Neuron (in vitro differentiated cells): ENCODE results near the gene SYF2.

Experiments
- H2AFZ ChIP-seq: one replicate; pipeline ENCODE4 v1.6.1; 2013; ENCODE audit warnings: low read depth, mild to moderate bottlenecking, inconsistent platforms, low read length, moderate library complexity
- H3K27me3 ChIP-seq: one replicate; pipeline ENCODE4 v1.6.1; 2013; ENCODE audit warnings: low read length; ENCODE audit not compliant: insufficient read depth
- H3K36me3 ChIP-seq: one replicate; pipeline ENCODE4 v1.6.1; 2013; ENCODE audit warnings: low read length; ENCODE audit not compliant: insufficient read depth
- H3K4me1 ChIP-seq: one replicate; pipeline ENCODE4 v1.6.1; 2013; ENCODE audit warnings: low read length; ENCODE audit not compliant: insufficient read depth
- H3K4me3 ChIP-seq: 2 replicates; pipeline ENCODE4 v1.5.1; 2013; ENCODE audit warnings: mild to moderate bottlenecking, low read length, moderate library complexity
- H3K9me3 ChIP-seq: one replicate; pipeline ENCODE4 v1.6.1; 2013; ENCODE audit warnings: low read length

Gene SYF2

GRCh38 chr1:25208561-25209222 lies 23.6 kb downstream of the SYF2 start:
- no peak overlapping the region for H3K4me3 ChIP-seq
- H3K9me3 ChIP-seq, result no peaks in the 10 kb centered on the region
- H2AFZ ChIP-seq, result no peak overlapping the region
- H3K36me3 ChIP-seq, result no peaks in the 10 kb centered on the region
- H3K27me3 ChIP-seq, result peaks cover 5% of the 10 kb centered on the region
- no peaks in the 10 kb centered on the region for H3K4me1 ChIP-seq

GRCh38 chr1:25208092-25208491 lies 24.2 kb downstream of the SYF2 start:
- Histone ChIP-seq H3K9me3 (no peaks in the 10 kb centered on the region), H3K36me3 (no peaks in the 10 kb centered on the region), H3K4me1 (no peaks in the 10 kb centered on the region), H2AFZ (no peak overlapping the region), H3K4me3 (no peak overlapping the region), H3K27me3 (peaks cover 5% of the 10 kb centered on the region)

DNA sequence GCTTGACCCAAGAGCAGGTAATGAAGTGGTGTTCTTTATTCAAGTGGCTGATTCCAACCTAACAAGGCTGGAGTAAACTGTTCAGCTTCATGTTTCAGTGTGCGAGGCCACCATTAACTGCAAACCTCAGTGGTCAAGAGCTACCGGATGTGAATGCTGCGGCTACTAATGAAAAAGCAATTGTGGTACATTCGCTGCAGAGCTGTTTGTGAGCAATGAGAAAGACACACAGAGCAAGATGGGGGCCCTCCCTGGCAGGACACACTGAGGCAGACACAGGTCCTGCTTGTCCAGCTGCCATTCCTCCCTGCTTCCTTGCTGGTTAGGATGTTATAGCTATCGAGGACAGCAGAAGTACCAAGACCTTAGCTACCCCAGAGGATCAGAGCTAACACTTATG lies 26.1 kb downstream of the SYF2 start:
- Histone ChIP-seq H3K4me1 (no peaks in the 10 kb centered on the region), H3K27me3 (peaks cover 5% of the 10 kb centered on the region), H3K9me3 (no peaks in the 10 kb centered on the region), H2AFZ (no peak overlapping the region), H3K4me3 (no peak overlapping the region), H3K36me3 (no peaks in the 10 kb centered on the region)

DNA sequence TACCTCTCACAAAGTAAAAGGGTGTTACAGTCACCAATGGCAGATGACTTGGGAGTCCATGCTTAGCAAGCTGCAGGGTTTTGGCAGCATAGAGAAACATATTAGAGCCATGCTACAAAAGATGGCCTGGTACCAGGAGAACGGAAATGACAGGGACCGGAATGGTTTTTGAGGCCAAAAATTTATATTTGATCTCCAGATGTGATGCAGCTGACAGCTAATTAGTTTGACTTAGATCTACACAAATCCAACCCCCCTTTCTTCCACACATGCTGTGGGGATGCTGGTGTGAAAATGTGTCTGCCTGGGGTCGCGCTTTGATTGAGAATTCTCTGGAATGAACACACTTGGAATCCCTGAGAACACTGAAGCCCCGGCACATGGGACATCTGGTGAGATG lies 26.5 kb downstream of the SYF2 start:
- peaks cover 8% of the 10 kb centered on the region for H3K27me3 ChIP-seq
- no peak overlapping the region for H2AFZ ChIP-seq
- H3K36me3 ChIP-seq, result no peaks in the 10 kb centered on the region
- H3K9me3 ChIP-seq, result no peaks in the 10 kb centered on the region
- H3K4me3 ChIP-seq, result no peak overlapping the region
- no peaks in the 10 kb centered on the region for H3K4me1 ChIP-seq

GRCh38 chr1:25204797-25205480 lies 27.4 kb downstream of the SYF2 start:
- Histone ChIP-seq H2AFZ (no peak overlapping the region), H3K27me3 (peaks cover 15% of the 10 kb centered on the region), H3K9me3 (no peaks in the 10 kb centered on the region), H3K4me3 (no peak overlapping the region), H3K36me3 (no peaks in the 10 kb centered on the region), H3K4me1 (peaks cover 4% of the 10 kb centered on the region)

GRCh38 chr1:25201006-25201405 lies 31.3 kb downstream of the SYF2 start:
- Histone ChIP-seq H3K4me1 (peaks cover 13% of the 10 kb centered on the region), H3K27me3 (peaks cover 12% of the 10 kb centered on the region), H3K4me3 (no peak overlapping the region), H2AFZ (no peak overlapping the region), H3K36me3 (no peaks in the 10 kb centered on the region), H3K9me3 (no peaks in the 10 kb centered on the region)

- H3K4me3 ChIP-seq, result no peak overlapping the region
- peaks cover 13% of the 10 kb centered on the region for H3K4me1 ChIP-seq
- H2AFZ ChIP-seq, result no peak overlapping the region
- H3K36me3 ChIP-seq, result no peaks in the 10 kb centered on the region
- H3K9me3 ChIP-seq, result no peaks in the 10 kb centered on the region
- H3K27me3 ChIP-seq, result peaks cover 12% of the 10 kb centered on the region
Measured at GRCh38 chr1:25199819-25200620, 32.3 kb downstream of the SYF2 start.

- no peaks in the 10 kb centered on the region for H3K36me3 ChIP-seq
- peaks cover 12% of the 10 kb centered on the region for H3K27me3 ChIP-seq
- H3K4me1 ChIP-seq, result peaks cover 19% of the 10 kb centered on the region
- H2AFZ ChIP-seq, result no peak overlapping the region
- no peaks in the 10 kb centered on the region for H3K9me3 ChIP-seq
- H3K4me3 ChIP-seq, result no peak overlapping the region
Measured at GRCh38 chr1:25198663-25199252, 33.5 kb downstream of the SYF2 start.

DNA sequence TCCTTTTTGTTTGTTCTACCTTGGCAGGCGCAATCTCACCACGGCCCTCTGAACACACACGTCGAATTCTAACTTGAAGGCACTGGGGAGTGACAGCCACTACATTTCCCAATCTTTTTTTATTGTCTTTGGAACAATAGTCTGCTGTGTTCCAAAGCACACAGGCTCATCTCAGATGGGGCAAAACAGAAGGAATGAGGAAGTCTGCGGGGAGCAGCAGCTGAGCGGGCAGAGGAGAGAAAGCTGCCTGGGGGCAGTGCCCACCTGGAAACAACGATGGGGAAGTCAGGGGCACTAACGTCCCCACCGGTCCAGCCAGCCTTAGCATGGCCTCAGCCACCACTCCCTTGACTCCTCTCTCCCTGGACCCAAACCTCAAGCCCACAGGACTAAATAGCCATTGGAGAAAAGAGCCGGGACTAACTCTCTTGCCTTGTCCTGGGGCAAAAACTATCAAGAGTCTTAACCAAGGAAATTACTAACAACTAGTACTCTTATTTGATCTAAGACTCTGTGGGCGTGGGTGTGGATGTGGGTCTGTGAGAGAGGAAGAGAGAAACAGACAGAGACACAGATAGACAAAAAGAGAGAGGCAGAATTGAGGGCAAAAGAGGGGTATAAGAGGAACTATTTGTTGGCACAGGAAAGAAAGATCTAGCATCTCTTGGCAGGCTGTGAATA lies 34.2 kb downstream of the SYF2 start:
- Histone ChIP-seq H3K27me3 (peaks cover 12% of the 10 kb centered on the region), H3K9me3 (no peaks in the 10 kb centered on the region), H3K4me1 (peaks cover 19% of the 10 kb centered on the region), H3K4me3 (no peak overlapping the region), H2AFZ (no peak overlapping the region), H3K36me3 (no peaks in the 10 kb centered on the region)

- Histone ChIP-seq H3K9me3 (no peaks in the 10 kb centered on the region), H3K27me3 (peaks cover 12% of the 10 kb centered on the region), H3K36me3 (no peaks in the 10 kb centered on the region), H3K4me1 (peaks cover 19% of the 10 kb centered on the region), H3K4me3 (no peak overlapping the region), H2AFZ (no peak overlapping the region)
Measured at GRCh38 chr1:25197235-25197975, 34.9 kb downstream of the SYF2 start.

GRCh38 chr1:25196830-25197229 lies 35.5 kb downstream of the SYF2 start:
- peaks cover 16% of the 10 kb centered on the region for H3K27me3 ChIP-seq
- H3K9me3 ChIP-seq, result no peaks in the 10 kb centered on the region
- no peaks in the 10 kb centered on the region for H3K36me3 ChIP-seq
- H3K4me3 ChIP-seq, result no peak overlapping the region
- peaks cover 19% of the 10 kb centered on the region for H3K4me1 ChIP-seq
- no peak overlapping the region for H2AFZ ChIP-seq

DNA sequence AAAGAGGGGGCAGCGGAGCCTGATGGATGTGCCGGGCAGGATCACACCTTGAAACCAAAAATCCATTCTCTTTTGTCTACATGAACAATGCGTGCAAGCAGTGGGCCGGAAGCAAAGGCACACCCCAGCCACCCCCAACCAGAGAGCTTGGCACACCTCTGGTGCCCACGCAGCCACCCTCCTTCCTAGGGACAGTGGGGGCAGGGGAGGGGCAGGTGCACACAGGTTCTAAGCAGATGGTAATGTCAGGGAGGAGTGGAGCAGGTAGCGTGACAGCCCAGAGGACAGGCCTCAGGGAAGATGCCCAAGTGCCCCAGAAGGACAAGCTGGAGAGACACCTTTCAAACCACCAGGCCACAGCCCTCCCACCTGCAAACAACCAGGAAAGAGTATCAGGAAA lies 36.5 kb downstream of the SYF2 start:
- Histone ChIP-seq H2AFZ (no peak overlapping the region), H3K36me3 (no peaks in the 10 kb centered on the region), H3K9me3 (no peaks in the 10 kb centered on the region), H3K4me1 (peaks cover 19% of the 10 kb centered on the region), H3K4me3 (no peak overlapping the region), H3K27me3 (peaks cover 13% of the 10 kb centered on the region)
